Right lobe of liver (tissue), 6 donors: ENCODE data around the gene CUL7. TPM values are rescaled to one million over a fixed set of nuclear protein-coding genes. Genes with fewer than 3 reads are reported as not detected.
"Not testable (repeated sequence)": the region's sequence is repeated elsewhere in the genome, so short reads cannot be mapped to it uniquely, and the experiment has no call there.

Source experiments
- ATAC-seq, 4 donors: fragments of 200-7000 bp; cut with Tn5 transposase; one replicate each; pipeline ENCODE4 v1.9.1; 2020; ENCODE audit warnings: mild to moderate bottlenecking in 4 of 4, moderate library complexity in 4 of 4
- DNase-seq, 3 donors: peaks; one replicate each; pipeline ENCODE4 v3.0.0-alpha.2; 2020
- H3K27ac ChIP-seq, 3 donors: fragments of 200-600 bp; one replicate each; pipeline ENCODE4 v1.8.0; 2022
- H3K27me3 ChIP-seq, 2 donors: fragments of 200-600 bp; one replicate each; pipeline ENCODE4 v1.8.0; 2022
- H3K36me3 ChIP-seq, 4 donors: fragments of 200-600 bp; sonication (generic) in 1 of 4; one replicate each; pipeline versions ENCODE4 v1.5.1 to v1.8.0; 2017 to 2022; ENCODE audit warnings: control low read depth in 1 of 4
- H3K4me1 ChIP-seq, 4 donors: fragments of 200-600 bp; sonication (generic) in 1 of 4; one replicate each; pipeline versions ENCODE4 v1.5.1 to v1.8.0; 2017 to 2022; ENCODE audit warnings: control low read depth in 1 of 4
- H3K4me3 ChIP-seq, 3 donors: fragments of 200-600 bp; one replicate each; pipeline ENCODE4 v1.8.0; 2022
- H3K9me3 ChIP-seq, 4 donors: fragments of 200-600 bp; sonication (generic) in 1 of 4; one replicate each; pipeline versions ENCODE4 v1.5.1 to v1.8.0; 2017 to 2022; ENCODE audit warnings: control low read depth in 1 of 4
- POLR2A ChIP-seq: fragments of 450-650 bp; IDR thresholded peaks from one replicate; pipeline ENCODE4 v1.6.1; 2017; ENCODE audit warnings: antibody characterized with exemption, mild to moderate bottlenecking
- WGBS: methylation state at CpG from one replicate; pipeline ENCODE4 v1.1.6; 2018; ENCODE audit warnings: low coverage, low lambda C conversion rate; ENCODE audit not compliant: insufficient coverage; ENCODE audit errors: missing lambda C conversion rate; 5-methylcytosine and 5-hydroxymethylcytosine counted together
- intact Hi-C, 2 donors: fragments of 100-400 bp; cut with DNase I; formaldehyde crosslinking; loops; one replicate each; pipeline versions ENCODE4 v1.11.2 to v1.14.1; 2022
- total RNA-seq, 6 experiments: library from RNA; depleted of rRNA in 2 of 6; stranded (reverse); fragments of >200 nt in 2 of 6; fragmentation: NEBNext Ultra II Directional in 3 of 6; extraction: Animal tissue kit (Norgen Biotek cat#: 25700) in 3 of 6; gene quantifications; one replicate each; pipeline versions ENCODE4 v1.1.0 to v1.2.4, GENCODE V29; 2016 to 2023
- TF ChIP-seq, protein P1 (sequence below), 4 donors: fragments of 200-600 bp in 3 of 4; fragments of 450-650 bp in 1 of 4; IDR thresholded peaks; one replicate each; pipeline versions ENCODE4 v1.5.1 to v1.8.0; 2016 to 2022; ENCODE audit warnings: antibody characterized with exemption in 4 of 4, mild to moderate bottlenecking in 2 of 4
- donor health status: DM: no; HTN: yes; CAD: no.
- donor health status: DM: no; HTN: no; CAD: no.
- donor health status: DM: no; HTN: no; CAD: no.
- donor health status: DM: no; HTN: yes; CAD: no.
- donor health status: DM: no; HTN: yes; CAD: no.

The CUL7 gene
- total RNA-seq, 6 experiments from 2014 or later = 6.5 to 12.7 (median 8.8) TPM

- ATAC-seq (no peak), DNase-seq (no peak)
- Histone ChIP-seq H3K4me3 (no peak overlapping the region), H3K4me1 (no peaks in the 10 kb centered on the region), H3K27me3 (no peaks in the 10 kb centered on the region), H3K36me3 (no peaks in the 10 kb centered on the region), H3K9me3 (no peaks in the 10 kb centered on the region), H3K27ac (no peak overlapping the region)
- no peak for TF ChIP-seq POLR2A
- TF ChIP-seq, protein P1, sequence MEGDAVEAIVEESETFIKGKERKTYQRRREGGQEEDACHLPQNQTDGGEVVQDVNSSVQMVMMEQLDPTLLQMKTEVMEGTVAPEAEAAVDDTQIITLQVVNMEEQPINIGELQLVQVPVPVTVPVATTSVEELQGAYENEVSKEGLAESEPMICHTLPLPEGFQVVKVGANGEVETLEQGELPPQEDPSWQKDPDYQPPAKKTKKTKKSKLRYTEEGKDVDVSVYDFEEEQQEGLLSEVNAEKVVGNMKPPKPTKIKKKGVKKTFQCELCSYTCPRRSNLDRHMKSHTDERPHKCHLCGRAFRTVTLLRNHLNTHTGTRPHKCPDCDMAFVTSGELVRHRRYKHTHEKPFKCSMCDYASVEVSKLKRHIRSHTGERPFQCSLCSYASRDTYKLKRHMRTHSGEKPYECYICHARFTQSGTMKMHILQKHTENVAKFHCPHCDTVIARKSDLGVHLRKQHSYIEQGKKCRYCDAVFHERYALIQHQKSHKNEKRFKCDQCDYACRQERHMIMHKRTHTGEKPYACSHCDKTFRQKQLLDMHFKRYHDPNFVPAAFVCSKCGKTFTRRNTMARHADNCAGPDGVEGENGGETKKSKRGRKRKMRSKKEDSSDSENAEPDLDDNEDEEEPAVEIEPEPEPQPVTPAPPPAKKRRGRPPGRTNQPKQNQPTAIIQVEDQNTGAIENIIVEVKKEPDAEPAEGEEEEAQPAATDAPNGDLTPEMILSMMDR (IDR thresholded peaks at IDR 0.05) = no peak
- intact Hi-C loops = no loop called here
- 77% methylated on average over 4 of the region's 4 CpGs for WGBS
These were observed 35.8 kb upstream of the CUL7 start for GRCh38 chr6:43089467-43089866.

DNA sequence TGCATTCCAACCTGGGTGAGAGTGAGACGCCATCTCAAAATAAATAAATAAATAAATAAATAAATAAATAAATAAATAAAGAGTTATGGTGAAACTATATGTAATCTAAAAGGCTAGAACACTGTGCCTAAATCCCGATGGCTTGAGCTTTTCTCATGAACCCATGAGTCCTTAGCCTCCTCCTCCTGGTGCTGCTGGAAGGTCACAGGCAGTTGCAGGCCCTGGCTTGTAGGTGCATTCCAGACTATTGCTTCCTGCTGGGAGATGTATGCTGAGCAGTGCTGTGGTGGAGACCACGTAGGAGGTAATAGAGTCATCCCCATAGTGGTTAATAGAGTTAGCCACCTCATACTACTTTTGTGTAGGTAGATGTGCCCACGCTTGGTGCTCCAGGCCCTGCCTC is 35.0 kb upstream of the CUL7 start:
- ATAC-seq = no peak
- Histone ChIP-seq H3K36me3 (no peaks in the 10 kb centered on the region), H3K4me1 (no peaks in the 10 kb centered on the region), H3K9me3 (no peaks in the 10 kb centered on the region), H3K27me3 (no peaks in the 10 kb centered on the region), H3K4me3 (no peak overlapping the region), H3K27ac (no peak overlapping the region)
- TF ChIP-seq POLR2A = no peak
- TF ChIP-seq, protein P1 (IDR thresholded peaks at IDR 0.05) = no peak
- no peak for DNase-seq
- intact Hi-C loops = no loop called here
- 84% methylated on average over 3 of the region's 4 CpGs for WGBS

DNA sequence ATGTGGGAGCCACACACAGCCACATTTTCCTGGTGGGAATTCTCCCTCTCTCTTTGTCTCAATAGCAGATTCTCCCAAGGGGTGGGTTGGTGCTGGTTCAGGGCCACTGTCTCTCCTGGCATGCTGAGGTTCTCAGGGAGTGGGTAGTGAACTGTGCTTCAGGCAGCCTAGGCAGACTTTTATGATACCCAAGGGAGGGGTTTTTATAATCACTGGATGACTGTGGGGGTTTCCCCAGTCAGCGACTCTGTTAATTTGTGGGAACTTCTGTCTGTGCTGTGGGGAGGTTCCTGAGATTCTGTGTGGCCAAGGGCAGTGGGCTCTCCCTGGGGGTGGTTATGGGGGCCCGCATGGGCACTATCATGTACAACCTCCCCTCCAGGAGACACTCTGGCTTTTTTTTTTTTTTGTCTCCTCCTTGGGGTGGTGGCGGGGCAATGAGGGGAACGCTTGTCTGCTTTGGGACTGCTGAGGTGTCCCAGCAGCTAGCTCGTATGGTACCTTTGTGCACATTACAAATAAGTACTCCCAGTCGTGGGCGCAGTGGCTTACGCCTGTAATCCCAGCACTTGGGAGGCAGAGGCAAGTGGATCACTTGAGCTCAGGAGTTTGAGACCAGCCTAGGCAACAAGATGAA is 32.5 kb upstream of the CUL7 start:
- TF ChIP-seq, protein P1 (IDR thresholded peaks at IDR 0.05) = no peak
- TF ChIP-seq POLR2A = no peak
- Histone ChIP-seq H3K9me3 (no peaks in the 10 kb centered on the region), H3K36me3 (no peaks in the 10 kb centered on the region), H3K27me3 (no peaks in the 10 kb centered on the region), H3K4me1 (no peaks in the 10 kb centered on the region), H3K4me3 (no peak overlapping the region), H3K27ac (no peak overlapping the region)
- DNase-seq = no peak
- 71% methylated on average over 2 of the region's 8 CpGs for WGBS
- no peak for ATAC-seq
- intact Hi-C loops = no loop called here

GRCh38 chr6:43082806-43083655 is 29.4 kb upstream of the CUL7 start:
- TF ChIP-seq, protein P1 (IDR thresholded peaks at IDR 0.05) = no peak
- no peak for TF ChIP-seq POLR2A
- H3K36me3 ChIP-seq = no peaks in the 10 kb centered on the region
- H3K4me3 ChIP-seq = no peak overlapping the region
- no peaks in the 10 kb centered on the region for H3K9me3 ChIP-seq
- WGBS = 83% methylated on average over 7 of the region's 13 CpGs
- DNase-seq (no peak), ATAC-seq (no peak)
- intact Hi-C loops = no loop called here
- H3K4me1 ChIP-seq = peaks cover 0 to 2% (median 0%) of the 10 kb centered on the region in 4 donors
- no peak overlapping the region for H3K27ac ChIP-seq
- no peaks in the 10 kb centered on the region for H3K27me3 ChIP-seq

GRCh38 chr6:43081922-43082321 is 28.3 kb upstream of the CUL7 start:
- H3K4me3 ChIP-seq, H3K27me3 ChIP-seq, H3K4me1 ChIP-seq, DNase-seq, H3K36me3 ChIP-seq, intact Hi-C loops, H3K27ac ChIP-seq, ATAC-seq, H3K9me3 ChIP-seq: not testable (repeated sequence)
- 100% methylated on average over 3 of the region's 9 CpGs for WGBS
